NOMO-1 treated with DMSO at 0.1 percent for 48 hours (cell line): ENCODE data around the gene CATSPERZ.
"Not testable (repeated sequence)": the region's sequence is repeated elsewhere in the genome, so short reads cannot be mapped to it uniquely, and the experiment has no call there.

Source experiments
- DNase-seq: peaks from one replicate; lab custom pipeline; 2025; ENCODE audit not compliant: unreplicated experiment; lab: John Stamatoyannopoulos, UW

The CATSPERZ gene

GRCh38 chr11:64318766-64319761 lies 18.9 kb downstream of the CATSPERZ start:
- peak; percentile 56 for DNase-seq

GRCh38 chr11:64320556-64320955 lies 20.4 kb downstream of the CATSPERZ start:
- DNase-seq = no peak

- DNase-seq = no peak
Measured at GRCh38 chr11:64321026-64321425, 20.9 kb downstream of the CATSPERZ start.

GRCh38 chr11:64321533-64321932 lies 21.4 kb downstream of the CATSPERZ start:
- no peak for DNase-seq

GRCh38 chr11:64322925-64323260 lies 22.7 kb downstream of the CATSPERZ start:
- DNase-seq = no peak

GRCh38 chr11:64323373-64323772 lies 23.2 kb downstream of the CATSPERZ start:
- no peak for DNase-seq

- DNase-seq = not testable (repeated sequence)
Measured at GRCh38 chr11:64323984-64324383, 23.8 kb downstream of the CATSPERZ start.

GRCh38 chr11:64324692-64325469 lies 24.7 kb downstream of the CATSPERZ start:
- no peak for DNase-seq

GRCh38 chr11:64327375-64327774 lies 27.2 kb downstream of the CATSPERZ start:
- no peak for DNase-seq

- no peak for DNase-seq
Measured at GRCh38 chr11:64327993-64328392, 27.8 kb downstream of the CATSPERZ start.

GRCh38 chr11:64330888-64331287 lies 30.7 kb downstream of the CATSPERZ start:
- no peak for DNase-seq

GRCh38 chr11:64331569-64332371 lies 31.6 kb downstream of the CATSPERZ start:
- peak; percentile 88 for DNase-seq

- no peak for DNase-seq
Measured at GRCh38 chr11:64333556-64333955, 33.4 kb downstream of the CATSPERZ start.

GRCh38 chr11:64334764-64335735 lies 34.9 kb downstream of the CATSPERZ start:
- DNase-seq = peak; percentile 97

- DNase-seq = no peak
Measured at GRCh38 chr11:64337538-64338249, 37.5 kb downstream of the CATSPERZ start.

- no peak for DNase-seq
Measured at GRCh38 chr11:64338716-64339115, 38.6 kb downstream of the CATSPERZ start.

- no peak for DNase-seq
Measured at GRCh38 chr11:64339286-64339685, 39.1 kb downstream of the CATSPERZ start.

- peak; percentile 78 for DNase-seq
Measured at GRCh38 chr11:64339754-64340408, 39.7 kb downstream of the CATSPERZ start, which contains the start of gene CCDC88B. CCDC88B (plus strand) TSS chr11:64340204; CDS start chr11:64340267, 63 bp downstream.
